Stimulated activated CD4-positive, alpha-beta T cell treated with anti-CD3 and anti-CD28 coated beads, Interleukin-1b, Interleukin-23, amount 100 ng/mL, for 4 hours (primary cell): ENCODE data around the gene S100A5.
"Not testable (repeated sequence)": the region's sequence is repeated elsewhere in the genome, so short reads cannot be mapped to it uniquely, and the experiment has no call there.

Source experiments
- DNase-seq, 2 donors: peaks; one replicate each; pipeline ENCODE4 v3.0.0-alpha.2; 2020; ENCODE audit warnings: low read depth in 2 of 2

S100A5 gene, protein sequence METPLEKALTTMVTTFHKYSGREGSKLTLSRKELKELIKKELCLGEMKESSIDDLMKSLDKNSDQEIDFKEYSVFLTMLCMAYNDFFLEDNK

DNA sequence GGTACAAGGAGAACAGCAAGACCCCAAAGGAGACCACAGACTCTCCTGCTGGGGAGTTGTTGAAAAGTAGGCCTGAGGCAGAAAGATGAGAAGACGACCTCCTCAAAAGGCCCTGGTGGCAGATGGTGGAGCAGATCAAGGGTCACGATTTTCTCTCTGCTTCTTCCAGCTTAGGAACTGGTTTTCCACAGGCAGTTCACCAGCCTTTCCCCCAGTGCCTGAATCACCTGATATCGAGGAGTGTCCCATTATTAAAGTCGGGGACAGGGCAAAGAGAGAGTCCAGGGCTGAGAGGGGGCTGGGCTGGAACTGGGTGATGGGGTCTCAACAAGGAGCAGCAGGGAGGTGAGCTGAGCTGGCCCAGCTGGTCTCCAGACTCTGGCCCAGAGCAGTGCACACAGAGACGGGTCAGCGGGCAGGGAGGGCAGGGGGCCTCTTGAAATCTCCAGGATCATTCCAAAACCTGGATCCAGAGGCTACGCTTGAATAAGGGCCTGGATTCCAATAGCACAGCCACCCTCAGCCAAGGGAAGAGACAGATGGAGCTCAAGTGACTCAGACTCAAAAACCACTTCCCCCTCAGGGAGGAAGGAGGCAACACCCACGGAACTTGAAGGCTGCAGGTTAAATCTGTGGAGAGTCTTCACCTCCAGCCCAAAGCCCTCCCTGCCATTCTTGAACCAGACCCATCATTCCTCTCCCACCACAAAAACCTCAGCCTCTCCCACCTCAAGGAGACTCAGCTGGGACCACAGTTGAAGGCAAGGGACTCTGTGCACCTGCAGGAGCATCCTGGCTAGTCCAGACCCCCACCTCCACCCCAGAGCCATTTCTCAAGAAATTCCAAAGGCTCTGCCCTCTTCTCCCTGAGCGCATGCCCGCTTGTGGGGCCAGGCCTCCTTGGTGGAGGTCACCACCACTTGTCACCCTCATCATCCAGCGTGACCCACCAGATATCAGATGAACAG is at the start of gene S100A5:
S100A5 (minus strand) TSS at position 541 of the 968 bp plus-strand sequence. CDS start 743 bp downstream, outside the sequence.
- peak in 1 of 2 donors; percentile 48 for DNase-seq

DNA sequence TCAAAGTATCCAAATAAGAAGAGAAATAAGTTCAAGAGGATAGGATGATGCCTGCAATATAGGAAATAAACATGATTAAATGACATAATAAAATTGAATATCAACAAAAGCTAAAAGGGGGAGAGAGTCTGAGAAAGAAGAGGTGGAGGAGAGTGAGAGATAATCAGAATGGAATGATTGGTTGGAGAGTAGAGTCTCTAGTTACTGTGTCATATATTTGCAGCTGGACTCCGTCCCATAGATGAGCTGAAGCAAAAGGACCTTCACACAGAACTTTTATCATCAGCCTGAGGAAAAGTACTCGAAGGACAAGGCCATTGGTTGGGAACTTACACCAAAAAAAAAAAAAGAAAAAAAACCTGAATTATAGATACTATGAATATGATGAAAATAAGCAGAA is 47.7 kb upstream of the S100A5 start:
- no peak for DNase-seq

DNA sequence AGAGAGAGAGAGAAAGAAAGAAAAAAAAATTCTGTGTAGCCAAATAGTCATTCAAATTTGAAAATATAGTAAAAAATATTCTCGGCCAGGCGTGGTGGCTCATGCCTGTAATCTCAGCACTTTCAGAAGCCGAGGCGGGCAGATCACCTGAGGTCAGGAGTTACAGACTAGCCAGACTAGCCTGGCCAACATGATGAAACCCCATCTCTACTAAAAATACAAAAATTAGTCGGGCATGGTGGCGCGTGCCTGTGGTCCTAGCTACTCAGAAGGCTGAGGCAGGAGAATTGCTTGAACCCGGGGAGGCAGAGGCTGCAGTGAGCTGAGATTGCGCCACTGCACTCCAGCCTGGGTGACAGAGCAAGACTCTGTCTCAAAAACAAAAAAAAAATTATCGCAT is 47.3 kb upstream of the S100A5 start:
- not testable (repeated sequence) for DNase-seq

DNA sequence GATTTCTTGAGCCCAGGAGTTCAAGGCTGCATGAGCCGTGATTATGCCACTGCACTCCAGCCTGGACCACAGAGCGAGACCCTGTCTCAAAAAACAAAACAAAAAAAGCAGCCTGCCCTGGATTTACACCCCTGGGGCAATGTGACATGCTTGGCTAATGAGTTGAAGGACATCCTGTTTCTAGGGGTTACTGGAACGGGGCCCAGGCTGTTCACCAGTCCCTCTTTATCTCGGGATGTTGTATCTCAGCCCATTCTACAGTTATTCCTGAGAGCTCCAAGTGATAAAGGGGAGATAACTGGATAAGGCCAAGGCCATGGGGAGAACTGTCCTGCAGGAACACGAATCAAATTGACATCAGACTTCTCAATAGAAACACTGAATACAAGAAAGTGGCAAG is 46.6 kb upstream of the S100A5 start:
- DNase-seq: no peak

DNA sequence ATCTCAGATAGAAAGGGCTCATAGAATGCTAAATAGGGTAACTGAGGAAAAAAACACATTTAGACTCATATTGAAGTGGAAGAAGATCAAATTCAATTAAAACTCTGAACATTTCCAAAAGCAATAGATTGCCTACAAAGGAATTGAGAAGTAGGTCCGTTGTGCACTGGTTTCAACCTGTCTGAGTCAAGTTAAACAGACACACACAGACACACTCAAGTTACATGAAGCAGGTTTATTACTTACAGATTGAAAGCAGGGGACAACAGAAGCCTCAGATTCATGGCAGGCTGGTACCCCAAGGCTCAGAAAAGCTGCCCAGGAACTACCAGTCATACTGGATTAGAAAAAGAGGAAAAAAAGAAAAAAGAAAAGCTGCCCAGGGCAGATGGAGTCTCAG is 45.6 kb upstream of the S100A5 start:
- no peak for DNase-seq

DNA sequence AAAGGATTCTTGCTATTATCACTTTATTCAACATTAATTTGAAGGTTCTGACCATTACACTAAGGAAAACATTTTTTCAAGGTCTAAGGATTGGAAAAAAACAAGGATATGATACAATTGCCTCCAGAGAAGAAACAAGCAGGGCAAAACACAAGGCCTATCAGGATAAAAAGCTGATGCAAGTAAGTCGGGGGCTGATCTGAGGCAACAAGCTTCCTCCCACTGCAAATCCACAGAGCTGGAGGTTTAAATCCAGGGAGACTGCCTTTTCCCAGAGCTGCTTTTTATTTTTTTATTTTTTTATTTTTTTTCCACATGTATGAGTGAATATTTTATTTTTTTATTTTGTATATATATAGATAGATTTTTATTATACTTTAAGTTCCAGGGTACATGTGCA is 44.3 kb upstream of the S100A5 start:
- DNase-seq: no peak

DNA sequence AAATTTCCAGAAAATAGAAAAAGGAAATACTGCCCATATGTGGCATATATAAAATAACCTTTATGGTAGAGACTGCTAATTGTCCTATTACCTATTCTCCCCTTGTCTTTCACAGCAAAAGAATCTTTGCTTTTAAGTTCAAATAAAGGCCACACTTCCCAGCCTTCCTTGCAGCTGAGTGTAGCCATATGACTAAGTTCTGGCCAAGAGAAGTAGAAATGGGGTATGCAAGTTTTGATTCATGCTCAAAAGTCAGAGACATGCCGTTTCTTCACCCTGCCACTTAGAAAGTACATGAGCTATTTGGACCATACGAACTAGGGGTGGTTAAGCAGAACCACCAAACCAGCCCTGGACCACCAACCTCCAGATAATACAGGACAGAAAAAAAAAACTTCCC is 43.2 kb upstream of the S100A5 start:
- no peak for DNase-seq

DNA sequence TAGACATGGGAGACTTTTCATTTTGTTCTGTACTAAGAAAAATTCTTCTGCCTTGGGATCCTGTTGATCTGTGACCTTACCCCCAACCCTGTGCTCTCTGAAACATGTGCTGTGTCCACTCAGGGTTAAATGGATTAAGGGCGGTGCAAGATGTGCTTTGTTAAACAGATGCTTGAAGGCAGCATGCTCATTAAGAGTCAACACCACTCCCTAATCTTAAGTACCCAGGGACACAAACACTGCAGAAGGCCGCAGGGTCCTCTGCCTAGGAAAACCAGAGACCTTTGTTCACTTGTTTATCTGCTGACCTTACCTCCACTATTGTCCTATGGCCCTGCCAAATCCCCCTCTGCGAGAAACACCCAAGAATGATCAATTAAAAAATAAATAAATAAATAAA is 42.8 kb upstream of the S100A5 start:
- not testable (repeated sequence) for DNase-seq

DNA sequence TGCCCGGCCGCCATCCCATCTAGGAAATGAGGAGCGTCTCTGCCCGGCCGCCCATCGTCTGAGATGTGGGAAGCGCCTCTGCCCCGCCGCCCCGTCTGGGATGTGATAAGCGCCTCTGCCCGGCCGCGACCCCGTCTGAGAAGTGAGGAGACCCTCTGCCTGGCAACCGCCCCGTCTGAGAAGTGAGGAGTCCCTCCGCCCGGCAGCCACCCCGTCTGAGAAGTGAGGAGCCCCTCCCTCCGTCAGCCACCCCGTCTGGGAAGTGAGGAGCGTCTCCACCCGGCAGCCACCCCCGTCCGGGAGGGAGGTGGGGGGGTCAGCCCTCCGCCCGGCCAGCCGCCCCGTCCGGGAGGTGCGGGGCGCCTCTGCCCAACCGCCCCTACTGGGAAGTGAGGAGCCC is 42.1 kb upstream of the S100A5 start:
- not testable (repeated sequence) for DNase-seq

DNA sequence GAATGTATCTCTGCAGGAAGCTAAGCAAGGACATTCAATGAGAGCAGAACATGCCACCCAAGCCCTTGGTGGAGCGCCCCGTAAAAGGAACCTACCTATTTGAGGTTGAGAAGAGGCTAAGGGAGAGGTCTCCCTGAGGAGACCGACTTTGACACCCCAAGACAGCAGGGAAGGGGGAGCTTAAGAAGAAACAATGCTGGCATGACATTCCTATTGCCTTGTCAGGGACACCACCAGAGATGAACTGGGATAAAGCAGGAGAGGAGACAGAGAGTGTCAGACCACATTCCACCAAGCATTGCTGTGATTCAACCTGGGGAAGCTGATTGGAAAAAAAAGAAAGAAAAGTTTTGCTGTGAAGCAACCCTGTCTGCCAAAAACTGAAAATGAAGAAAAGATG is 38.2 kb upstream of the S100A5 start:
- DNase-seq: no peak

DNA sequence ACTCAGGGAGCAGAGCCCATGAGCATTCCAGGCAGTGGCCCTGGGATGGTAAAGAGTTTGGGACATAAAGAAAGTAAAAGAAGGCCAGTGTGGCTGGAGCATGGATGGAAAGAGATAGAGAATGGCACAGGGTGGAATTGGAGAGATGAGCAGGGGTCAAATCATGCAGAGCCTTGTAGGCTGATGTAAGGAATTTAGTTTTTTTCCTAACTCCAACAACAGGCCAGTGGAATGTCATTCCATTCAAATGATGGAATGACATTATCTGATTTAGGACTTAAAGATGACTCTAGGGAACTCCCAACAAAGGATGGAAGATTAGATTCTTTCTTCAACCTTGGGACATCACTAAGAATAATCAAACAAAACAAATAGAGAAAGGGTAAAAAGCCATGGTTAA is 37.8 kb upstream of the S100A5 start:
- no peak for DNase-seq

DNA sequence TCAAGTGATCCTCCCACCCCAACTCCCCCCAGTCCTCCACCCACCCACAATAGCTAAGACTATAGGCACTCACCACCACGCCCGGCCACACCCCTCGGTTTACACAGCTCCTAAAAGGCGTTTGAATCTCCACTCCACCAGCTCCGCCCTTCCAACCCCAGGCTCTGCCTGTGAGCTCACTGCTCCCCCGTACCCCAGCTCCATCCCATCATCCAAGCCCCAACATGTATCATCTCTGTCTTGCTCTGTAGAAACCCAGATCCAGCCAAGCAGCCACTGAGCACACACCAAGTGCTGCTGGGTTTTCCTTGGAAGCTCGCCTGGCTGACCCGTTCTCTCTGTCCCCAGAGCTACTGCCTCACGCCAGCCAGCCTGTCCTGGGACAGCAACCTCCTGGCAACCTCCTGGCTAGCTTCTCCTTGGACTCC is 36.9 kb upstream of the S100A5 start:
- DNase-seq: no peak

DNA sequence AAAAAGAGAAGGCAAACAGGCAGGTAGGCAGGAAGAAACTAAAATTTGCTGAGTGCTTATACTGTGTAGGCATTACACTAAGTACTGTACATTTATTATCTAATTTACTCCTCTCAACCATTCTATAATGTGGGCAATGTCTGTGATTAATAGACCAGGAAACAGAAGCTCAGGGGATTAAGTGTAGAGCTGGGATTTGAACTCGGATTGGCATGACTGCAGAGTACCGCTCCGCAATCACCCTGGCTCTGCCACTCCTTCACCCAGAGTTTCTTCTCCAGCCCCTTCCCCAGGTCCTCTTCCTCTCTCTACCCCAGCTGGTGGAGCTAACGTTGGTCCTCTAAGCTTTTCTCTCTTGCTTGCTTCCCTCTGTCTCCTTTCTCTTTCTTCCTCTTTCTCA is 36.4 kb upstream of the S100A5 start:
- DNase-seq: no peak

DNA sequence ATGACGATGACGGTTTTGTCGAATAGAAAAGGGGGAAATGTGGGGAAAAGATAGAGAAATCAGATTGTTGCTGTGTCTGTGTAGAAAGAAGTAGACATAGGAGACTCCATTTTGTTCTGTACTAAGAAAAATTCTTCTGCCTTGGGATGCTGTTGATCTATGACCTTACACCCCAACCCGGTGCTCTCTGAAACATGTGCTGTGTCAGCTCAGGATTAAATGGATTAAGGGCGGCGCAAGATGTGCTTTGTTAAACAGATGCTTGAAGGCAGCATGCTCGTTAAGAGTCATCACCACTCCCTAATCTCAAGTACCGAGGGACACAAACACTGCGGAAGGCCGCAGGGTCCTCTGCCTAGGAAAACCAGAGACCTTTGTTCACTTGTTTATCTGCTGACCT is 34.8 kb upstream of the S100A5 start:
- DNase-seq: not testable (repeated sequence)

DNA sequence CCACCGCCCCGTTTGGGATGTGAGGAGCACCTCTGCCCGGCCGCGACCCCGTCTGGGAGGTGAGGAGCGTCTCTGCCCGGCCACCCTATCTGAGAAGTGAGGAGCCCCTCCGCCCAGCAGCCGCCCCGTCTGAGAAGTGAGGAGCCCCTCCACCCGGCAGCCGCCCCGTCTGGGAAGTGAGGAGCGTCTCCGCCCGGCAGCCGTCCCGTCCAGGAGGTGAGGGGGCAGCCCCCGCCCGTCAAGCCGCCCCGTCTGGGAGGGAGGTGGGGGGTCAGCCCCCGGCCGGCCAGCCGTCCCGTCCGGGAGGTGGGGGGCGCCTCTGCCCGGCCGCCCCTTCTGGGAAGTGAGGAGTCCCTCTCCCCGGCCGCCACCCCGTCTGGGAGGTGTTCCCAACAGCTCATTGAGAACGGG is 34.4 kb upstream of the S100A5 start:
- DNase-seq: not testable (repeated sequence)

DNA sequence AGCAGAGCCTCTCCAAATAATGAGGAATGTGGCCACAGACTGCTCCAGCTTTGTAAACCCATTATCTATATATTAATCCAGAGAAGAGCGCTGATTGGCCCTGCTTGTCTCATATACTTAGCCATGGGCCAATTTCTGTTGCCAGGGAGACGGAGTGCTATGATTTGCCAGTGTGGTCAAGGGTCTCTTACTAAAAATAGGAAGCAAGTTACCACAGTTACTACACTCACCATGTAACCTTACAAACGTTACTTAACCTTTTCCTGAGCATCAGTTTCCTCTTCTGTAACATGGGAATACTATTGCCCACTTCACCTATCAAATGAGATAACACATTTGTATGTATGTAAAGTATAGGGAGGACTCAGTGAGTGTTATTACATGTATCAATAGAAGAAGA is 32.6 kb upstream of the S100A5 start:
- DNase-seq: no peak

DNA sequence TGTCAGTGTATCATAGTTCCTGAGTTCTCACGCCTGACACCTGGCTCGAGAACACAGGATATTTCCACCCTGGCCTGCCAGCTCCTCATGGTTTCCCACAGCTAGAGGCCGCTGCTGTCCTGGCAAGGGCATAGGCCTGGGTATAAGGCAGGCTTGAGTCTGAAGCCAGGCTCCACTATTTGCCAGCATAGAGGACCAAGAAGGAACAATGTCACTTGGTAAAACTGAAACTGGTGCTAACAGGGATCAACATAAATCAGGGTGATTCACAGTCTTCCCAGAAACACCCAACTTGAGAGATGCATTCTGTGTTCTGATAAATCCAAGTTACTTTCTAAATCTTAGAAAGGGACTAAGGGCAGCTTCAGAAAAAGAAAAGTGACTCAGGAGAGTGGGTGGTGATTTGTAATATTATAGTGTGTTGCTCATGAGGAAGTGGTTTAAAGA is 31.9 kb upstream of the S100A5 start:
- DNase-seq: peak in 1 of 2 donors; percentile 30

DNA sequence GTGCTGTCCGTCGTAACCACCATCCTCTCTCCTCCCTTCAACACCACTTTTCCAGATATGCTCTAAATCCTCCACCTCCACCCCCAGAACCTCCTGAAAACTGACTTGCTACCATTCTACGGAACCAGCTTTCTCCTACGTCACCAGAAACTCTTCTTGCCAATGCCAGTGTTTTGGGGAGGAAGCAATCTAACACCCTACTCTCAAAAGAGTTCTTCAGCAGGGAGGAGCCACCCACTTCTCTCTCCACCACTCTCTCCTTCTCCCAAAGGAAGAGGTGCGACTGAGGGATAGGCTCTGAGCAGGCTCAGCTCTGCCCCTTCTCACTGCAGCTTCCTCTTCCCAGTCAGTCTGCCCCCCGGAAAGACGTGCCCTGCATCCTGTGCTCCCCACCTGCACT is 31.0 kb upstream of the S100A5 start:
- no peak for DNase-seq

DNA sequence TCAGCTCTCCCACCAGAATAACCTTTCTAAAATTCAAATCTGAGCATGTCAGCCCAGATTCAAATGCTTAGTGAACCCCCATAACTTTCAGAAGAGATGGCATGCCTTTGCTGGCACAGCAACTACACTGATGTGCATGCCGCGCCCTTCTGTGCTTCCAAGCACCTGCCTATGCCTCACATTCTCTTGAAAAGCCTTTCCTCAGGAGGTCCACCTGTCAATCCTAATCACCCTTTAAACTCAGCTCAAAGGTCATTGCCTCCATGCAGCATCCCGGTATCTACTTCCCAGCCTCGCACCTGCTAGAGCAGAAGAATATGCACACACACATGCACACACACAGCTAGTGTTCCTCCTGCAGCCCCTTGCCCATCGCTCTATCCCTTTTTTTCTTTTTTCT is 30.1 kb upstream of the S100A5 start:
- DNase-seq: no peak

DNA sequence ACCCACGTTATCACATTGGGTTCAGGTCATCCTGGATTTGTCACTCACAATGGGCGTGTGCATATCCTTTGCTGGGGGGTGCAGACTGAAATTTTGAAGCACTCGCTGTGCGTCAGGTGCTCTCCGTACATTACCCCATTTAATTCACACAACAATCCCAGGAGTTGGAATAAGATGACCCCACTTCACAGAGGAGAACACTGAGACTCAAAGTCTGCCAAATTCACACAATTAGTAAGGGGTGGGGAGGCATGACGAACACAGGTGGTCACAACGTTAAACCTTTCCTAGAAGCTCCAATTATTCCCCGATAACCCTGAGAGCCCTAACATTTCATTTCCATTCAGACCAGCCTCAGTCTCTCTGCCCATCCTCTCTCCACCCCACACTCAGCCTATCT is 28.7 kb upstream of the S100A5 start:
- DNase-seq: no peak

DNA sequence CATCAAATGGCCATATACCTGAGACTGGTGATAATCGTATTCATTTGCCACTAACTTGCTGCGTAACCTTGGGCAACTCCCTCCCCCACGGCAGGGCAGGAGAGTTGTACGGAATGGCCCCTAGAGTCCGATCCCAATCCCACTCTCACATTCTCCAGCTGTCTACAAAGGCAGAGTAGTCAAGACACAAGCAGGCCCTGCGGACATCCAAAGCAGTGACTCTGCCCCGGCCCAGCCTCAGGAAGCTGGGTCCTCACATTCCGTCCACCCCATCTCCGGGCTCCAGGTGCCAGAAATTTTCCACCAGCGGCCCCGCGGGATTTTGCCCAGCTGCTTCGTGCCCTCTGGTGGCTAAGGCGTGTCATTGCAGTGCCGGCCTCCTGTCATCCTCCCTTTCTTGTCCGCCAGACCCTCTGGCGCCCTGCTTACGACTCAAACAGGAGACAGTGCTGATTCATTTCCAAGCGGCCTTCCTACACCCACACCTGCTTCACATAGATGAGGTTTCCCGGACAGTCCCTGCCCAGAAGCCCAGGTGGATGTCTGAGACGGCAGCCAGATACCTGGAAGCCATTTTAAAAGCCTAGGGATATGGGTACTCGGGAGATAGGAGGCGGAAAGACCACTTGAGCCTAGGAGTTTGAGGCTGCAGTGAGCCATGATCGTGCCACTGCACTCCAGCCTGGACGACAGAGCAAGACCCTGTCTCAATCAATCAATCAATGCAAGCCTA is 27.8 kb upstream of the S100A5 start:
- DNase-seq: peak; percentile 74 to 81

DNA sequence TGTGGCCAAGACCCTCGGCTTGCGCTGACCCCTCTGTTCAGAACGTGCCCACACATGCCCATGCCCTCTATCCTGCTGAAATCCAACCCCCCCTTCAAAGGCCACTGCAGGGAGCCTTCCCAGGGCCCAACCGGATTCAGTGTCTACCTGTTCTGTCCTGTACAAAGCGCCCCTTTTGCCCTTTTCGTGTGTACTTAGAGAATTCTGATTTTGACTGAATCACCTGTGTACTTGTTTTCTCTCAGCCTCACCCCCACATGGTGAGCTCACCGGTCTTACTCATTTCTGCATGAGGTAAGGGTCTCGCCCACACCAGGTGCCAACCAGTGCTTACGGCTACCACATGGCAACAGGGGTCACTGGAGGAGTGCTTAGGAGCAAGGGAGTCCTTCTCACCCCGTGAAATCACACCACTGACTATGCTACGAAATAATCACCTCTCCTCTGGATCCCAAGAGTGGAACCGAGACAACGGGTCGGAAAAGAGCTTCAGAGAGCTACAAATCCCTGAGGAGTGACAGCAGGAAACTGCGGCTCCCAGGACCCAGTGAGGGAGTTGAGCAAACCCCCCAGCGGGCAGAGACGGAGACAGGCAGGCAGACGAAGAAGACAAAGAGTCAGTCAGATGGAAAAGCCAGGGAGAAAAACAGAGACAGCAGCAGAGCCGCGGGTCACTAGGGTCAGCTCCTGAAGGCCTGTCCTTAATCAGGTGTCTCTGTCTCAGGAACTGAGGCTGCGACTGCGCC is 27.1 kb upstream of the S100A5 start:
- DNase-seq: no peak
